Subcutaneous adipose tissue (tissue), 4 donors: ENCODE data around the gene TMEM156. TPM values are rescaled to one million over a fixed set of nuclear protein-coding genes. Genes with fewer than 3 reads are reported as not detected.

Experiments
- CTCF ChIP-seq: fragments of 450-650 bp; IDR thresholded peaks from one replicate; pipeline ENCODE4 v1.5.1; 2016; ENCODE audit warnings: low read depth, mild to moderate bottlenecking, control low read depth, antibody characterized with exemption, moderate library complexity
- total RNA-seq, 4 donors: library from RNA; depleted of rRNA; stranded (reverse); fragments of >200 nt; gene quantifications; one replicate each; pipeline ENCODE4 v1.1.0, GENCODE V29; 2016

TMEM156 gene
- total RNA-seq, 4 donors from 2014 or later: 0.49 to 1.0 TPM; not detected in 2

- TF ChIP-seq CTCF: no peak
Measured at GRCh38 chr4:38951598-38951997, 80.6 kb downstream of the TMEM156 start.

- no peak for TF ChIP-seq CTCF
Measured at GRCh38 chr4:38950734-38951133, 81.5 kb downstream of the TMEM156 start.

GRCh38 chr4:38950159-38950558 lies 82.0 kb downstream of the TMEM156 start:
- TF ChIP-seq CTCF: no peak

GRCh38 chr4:38949411-38950051 lies 82.7 kb downstream of the TMEM156 start:
- no peak for TF ChIP-seq CTCF

GRCh38 chr4:38948551-38948950 lies 83.7 kb downstream of the TMEM156 start:
- no peak for TF ChIP-seq CTCF

GRCh38 chr4:38946919-38947318 lies 85.3 kb downstream of the TMEM156 start:
- TF ChIP-seq CTCF: no peak

GRCh38 chr4:38944440-38944839 lies 87.8 kb downstream of the TMEM156 start:
- no peak for TF ChIP-seq CTCF
